GM23338 (cell line): ENCODE measurements around the gene AGAP3. TPM values are rescaled to one million over a fixed set of nuclear protein-coding genes. Genes with fewer than 3 reads are reported as not detected.

Source experiments
- ATAC-seq: fragments of 200-7000 bp; cut with Tn5 transposase; 3 replicates; pipeline ENCODE4 v1.9.1; 2020
- DNase-seq: peaks from one replicate; pipeline ENCODE4 v3.0.0-alpha.2; 2015; ENCODE audit warnings: low spot score
- H2AFZ ChIP-seq: fragments of 200-600 bp; sonication (generic); 2 replicates; pipeline ENCODE4 v1.8.0; 2016; ENCODE audit warnings: antibody characterized with exemption, mild to moderate bottlenecking, moderate library complexity
- H3F3A ChIP-seq: fragments of 200-600 bp; sonication (generic); replicated peaks from 2 replicates; pipeline ENCODE4 v1.8.0; 2017; ENCODE audit warnings: antibody characterized with exemption, mixed run types, low read depth
- H3K27ac ChIP-seq: fragments of 200-600 bp; sonication (generic); 2 replicates; pipeline ENCODE4 v1.6.1; 2016; ENCODE audit warnings: low read depth
- H3K27me3 ChIP-seq: fragments of 200-600 bp; sonication (generic); 2 replicates; pipeline ENCODE4 v1.8.0; 2016; ENCODE audit warnings: mild to moderate bottlenecking, mixed run types, moderate library complexity; ENCODE audit not compliant: insufficient read depth
- H3K36me3 ChIP-seq: fragments of 200-600 bp; sonication (generic); 2 replicates; pipeline ENCODE4 v1.8.0; 2016; ENCODE audit warnings: mild to moderate bottlenecking; ENCODE audit not compliant: insufficient read depth
- H3K4me1 ChIP-seq: fragments of 200-600 bp; sonication (generic); 2 replicates; pipeline ENCODE4 v1.8.0; 2016; ENCODE audit warnings: mild to moderate bottlenecking, moderate library complexity; ENCODE audit not compliant: insufficient read depth
- H3K4me2 ChIP-seq: fragments of 200-600 bp; sonication (generic); 2 replicates; pipeline ENCODE4 v1.7.1; 2017; ENCODE audit warnings: mixed run types
- H3K4me3 ChIP-seq: fragments of 200-600 bp; sonication (generic); 2 replicates; pipeline ENCODE4 v1.6.1; 2016; ENCODE audit warnings: mixed run types
- H3K79me2 ChIP-seq: fragments of 200-600 bp; sonication (generic); replicated peaks from 2 replicates; pipeline ENCODE4 v1.8.0; 2017; ENCODE audit warnings: mild to moderate bottlenecking; ENCODE audit not compliant: insufficient read depth
- H3K9me2 ChIP-seq: fragments of 200-600 bp; sonication (generic); 2 replicates; pipeline ENCODE4 v1.8.0; 2017; ENCODE audit not compliant: insufficient read depth
- H4K20me1 ChIP-seq: fragments of 200-600 bp; sonication (generic); replicated peaks from 2 replicates; pipeline ENCODE4 v1.8.0; 2017; ENCODE audit warnings: mild to moderate bottlenecking; ENCODE audit not compliant: insufficient read depth
- H3K27ac Mint-ChIP-seq: 2 replicates; pipeline ENCODE4 v1.8.0; 2020; ENCODE audit warnings: inconsistent platforms, mild to moderate bottlenecking, moderate library complexity, mixed read lengths
- H3K27me3 Mint-ChIP-seq: 3 replicates; pipeline ENCODE4 v1.8.0; 2022; ENCODE audit warnings: low read depth, mild to moderate bottlenecking, moderate library complexity, mixed read lengths, inconsistent platforms; ENCODE audit not compliant: insufficient read depth, poor library complexity
- H3K36me3 Mint-ChIP-seq: 3 replicates; pipeline ENCODE4 v1.8.0; 2021; ENCODE audit warnings: low read depth, mild to moderate bottlenecking, inconsistent platforms, moderate library complexity, mixed read lengths
- H3K4me1 Mint-ChIP-seq: 3 replicates; pipeline ENCODE4 v1.8.0; 2020; ENCODE audit warnings: mild to moderate bottlenecking, inconsistent platforms, mixed read lengths
- H3K4me3 Mint-ChIP-seq: 3 replicates; pipeline ENCODE4 v1.8.0; 2021; ENCODE audit warnings: moderate library complexity, mild to moderate bottlenecking, inconsistent platforms, mixed read lengths
- H3K9me3 Mint-ChIP-seq: 3 replicates; pipeline ENCODE4 v1.8.0; 2020; ENCODE audit warnings: moderate library complexity, mild to moderate bottlenecking, inconsistent platforms, mixed read lengths
- CREB1 ChIP-seq: fragments of 250-450 bp; sonication (Bioruptor Pico); IDR thresholded peaks from 2 replicates; pipeline ENCODE4 v1.5.0; 2020; ENCODE audit warnings: low read depth, mild to moderate bottlenecking, moderate library complexity
- EZH2 ChIP-seq: fragments of 200-600 bp; sonication (generic); IDR thresholded peaks from one replicate; pipeline ENCODE4 v1.8.0; 2017; ENCODE audit warnings: antibody characterized with exemption, mild to moderate bottlenecking, low read depth; ENCODE audit not compliant: unreplicated experiment
- JUNB ChIP-seq: IDR thresholded peaks from one replicate; pipeline ENCODE4 v1.6.1; 2016; ENCODE audit warnings: antibody characterized with exemption; ENCODE audit not compliant: unreplicated experiment
- NANOG ChIP-seq: IDR thresholded peaks from 2 replicates; pipeline ENCODE4 v1.6.1; 2016; ENCODE audit warnings: antibody characterized with exemption, borderline replicate concordance
- POLR2AphosphoS5 ChIP-seq: IDR thresholded peaks from 2 replicates; pipeline ENCODE4 v1.6.1; 2016; ENCODE audit warnings: antibody characterized with exemption, low read depth
- STAT1 ChIP-seq: IDR thresholded peaks from one replicate; pipeline ENCODE4 v1.6.1; 2016; ENCODE audit warnings: antibody characterized with exemption; ENCODE audit not compliant: unreplicated experiment
- ZNF331 ChIP-seq: fragments of 250-450 bp; sonication (Bioruptor Pico); IDR thresholded peaks from 2 replicates; pipeline ENCODE4 v1.5.0; 2020; ENCODE audit warnings: low read depth, mild to moderate bottlenecking, moderate library complexity
- polyA plus RNA-seq: library from polyadenylated mRNA; unstranded; fragments of >200 nt; fragmentation: Nextera tagmentation; extraction: Ambion mirVana; gene quantifications from 2 replicates; pipeline ENCODE4 v1.2.1, GENCODE V29; 2016
- total RNA-seq: library from RNA; depleted of rRNA; stranded (reverse); fragments of >200 nt; shearing (Covaris generic); gene quantifications from 2 replicates; pipeline ENCODE4 v1.2.3, GENCODE V29; 2014
- TF ChIP-seq, protein P1 (sequence below), 2 experiments: fragments of 200-600 bp in 1 of 2; sonication (generic) in 1 of 2; conservative IDR thresholded peaks; 2 replicates each; pipeline versions ENCODE4 v1.5.1 to v1.6.1; 2016 to 2017; ENCODE audit warnings: antibody characterized with exemption in 2 of 2, low read depth in 2 of 2, mild to moderate bottlenecking in 2 of 2, moderate library complexity in 1 of 2
- TF ChIP-seq, protein P2 (sequence below): IDR thresholded peaks from 2 replicates; pipeline ENCODE4 v1.6.1; 2016; ENCODE audit warnings: antibody characterized with exemption
- TF ChIP-seq, protein P3 (sequence below): IDR thresholded peaks from one replicate; pipeline ENCODE4 v1.6.1; 2018; ENCODE audit warnings: antibody characterized with exemption; ENCODE audit not compliant: unreplicated experiment

Gene AGAP3
- total and polyA plus RNA-seq, 2 experiments from 2014 or later: 24.0 to 39.2 TPM

DNA sequence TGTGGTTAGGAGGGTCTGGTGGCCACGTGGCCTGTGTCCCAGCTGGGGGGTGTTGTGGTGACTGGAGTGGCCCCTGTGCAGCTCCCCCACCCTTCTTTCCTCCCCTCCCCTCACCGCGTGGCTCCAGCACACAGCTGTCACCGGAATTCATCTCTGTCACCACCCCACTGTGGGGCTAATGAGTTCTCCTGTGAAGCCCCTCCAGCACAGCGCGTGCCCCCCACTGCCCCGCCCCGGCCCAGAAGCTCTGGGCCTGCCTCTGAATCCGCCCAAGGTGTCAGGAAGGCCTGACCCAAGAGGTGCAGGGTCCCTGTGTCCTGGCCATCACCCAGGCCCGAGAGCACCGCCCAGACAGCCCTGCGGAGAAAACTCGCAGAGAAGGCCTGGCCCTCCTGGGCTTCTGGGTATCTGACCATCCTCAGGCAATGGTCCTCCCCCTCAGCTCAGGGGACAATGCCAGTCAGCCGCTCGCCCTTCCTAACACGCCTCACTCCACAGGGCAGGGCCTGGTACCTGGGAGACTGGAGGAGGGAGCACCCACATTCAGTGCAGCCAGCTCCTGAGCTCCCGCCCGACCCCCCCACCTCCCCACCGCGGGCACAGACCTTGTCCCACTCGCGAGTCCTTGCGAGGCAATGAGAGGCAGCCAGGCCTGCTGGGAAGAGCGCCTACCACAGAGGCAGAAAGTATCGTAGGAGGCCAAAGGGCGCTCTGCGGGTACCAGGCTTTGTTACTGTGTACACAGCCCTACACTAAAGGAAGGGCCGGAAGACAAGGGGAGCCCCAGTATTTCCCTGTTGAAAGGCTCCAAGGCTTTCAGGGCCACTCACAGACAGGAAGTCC, 43.1 kb downstream of the AGAP3 start (continued):
- TF ChIP-seq, protein P1, sequence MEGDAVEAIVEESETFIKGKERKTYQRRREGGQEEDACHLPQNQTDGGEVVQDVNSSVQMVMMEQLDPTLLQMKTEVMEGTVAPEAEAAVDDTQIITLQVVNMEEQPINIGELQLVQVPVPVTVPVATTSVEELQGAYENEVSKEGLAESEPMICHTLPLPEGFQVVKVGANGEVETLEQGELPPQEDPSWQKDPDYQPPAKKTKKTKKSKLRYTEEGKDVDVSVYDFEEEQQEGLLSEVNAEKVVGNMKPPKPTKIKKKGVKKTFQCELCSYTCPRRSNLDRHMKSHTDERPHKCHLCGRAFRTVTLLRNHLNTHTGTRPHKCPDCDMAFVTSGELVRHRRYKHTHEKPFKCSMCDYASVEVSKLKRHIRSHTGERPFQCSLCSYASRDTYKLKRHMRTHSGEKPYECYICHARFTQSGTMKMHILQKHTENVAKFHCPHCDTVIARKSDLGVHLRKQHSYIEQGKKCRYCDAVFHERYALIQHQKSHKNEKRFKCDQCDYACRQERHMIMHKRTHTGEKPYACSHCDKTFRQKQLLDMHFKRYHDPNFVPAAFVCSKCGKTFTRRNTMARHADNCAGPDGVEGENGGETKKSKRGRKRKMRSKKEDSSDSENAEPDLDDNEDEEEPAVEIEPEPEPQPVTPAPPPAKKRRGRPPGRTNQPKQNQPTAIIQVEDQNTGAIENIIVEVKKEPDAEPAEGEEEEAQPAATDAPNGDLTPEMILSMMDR (conservative IDR thresholded peaks at IDR 0.05; ENCODE audit: low read depth in 2 of 2): no peak
- TF ChIP-seq, protein P2, sequence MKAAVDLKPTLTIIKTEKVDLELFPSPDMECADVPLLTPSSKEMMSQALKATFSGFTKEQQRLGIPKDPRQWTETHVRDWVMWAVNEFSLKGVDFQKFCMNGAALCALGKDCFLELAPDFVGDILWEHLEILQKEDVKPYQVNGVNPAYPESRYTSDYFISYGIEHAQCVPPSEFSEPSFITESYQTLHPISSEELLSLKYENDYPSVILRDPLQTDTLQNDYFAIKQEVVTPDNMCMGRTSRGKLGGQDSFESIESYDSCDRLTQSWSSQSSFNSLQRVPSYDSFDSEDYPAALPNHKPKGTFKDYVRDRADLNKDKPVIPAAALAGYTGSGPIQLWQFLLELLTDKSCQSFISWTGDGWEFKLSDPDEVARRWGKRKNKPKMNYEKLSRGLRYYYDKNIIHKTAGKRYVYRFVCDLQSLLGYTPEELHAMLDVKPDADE: no peak
- no peak for TF ChIP-seq POLR2AphosphoS5

DNA sequence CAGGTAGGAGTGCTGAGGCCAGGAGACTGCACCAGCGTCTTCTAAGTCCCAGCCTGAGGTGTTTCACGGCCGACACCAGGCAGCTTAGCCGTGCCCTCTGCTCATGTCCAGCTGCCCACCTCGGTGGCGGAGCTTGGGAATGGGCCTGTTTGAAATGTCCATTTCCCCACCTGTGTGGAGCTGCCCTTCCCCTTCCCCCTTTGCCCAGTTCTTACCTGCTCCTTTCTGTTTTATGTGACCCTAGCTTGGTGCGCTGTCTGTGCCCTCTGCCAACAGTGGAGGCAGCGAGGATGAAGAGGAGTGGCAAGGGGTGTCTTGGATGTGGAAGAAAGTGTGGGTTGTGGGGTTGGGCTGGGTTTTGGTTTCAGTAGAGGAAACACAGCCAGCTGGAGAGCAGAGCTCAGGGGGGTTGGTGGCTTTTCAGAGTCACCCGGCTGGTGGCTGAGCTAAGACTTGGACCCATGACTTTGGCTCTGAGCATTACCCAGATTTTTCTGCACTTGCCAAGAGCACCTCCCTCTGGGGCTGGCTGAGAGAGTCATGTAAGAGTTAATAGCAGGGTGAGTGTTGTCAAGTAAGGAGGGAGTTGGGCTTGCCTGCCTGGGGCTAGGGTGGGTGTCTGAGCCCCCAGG, 43.8 kb downstream of the AGAP3 start:
- no peak for ATAC-seq
- H3K4me1 Mint-ChIP-seq: peaks cover 14% of the 10 kb centered on the region
- H3K27ac Mint-ChIP-seq: no peak overlapping the region

More for the DNA sequence above, 43.8 kb downstream of the AGAP3 start:
- TF ChIP-seq CREB1 (CRISPR knock-in tag) (no peak), POLR2AphosphoS5 (no peak), STAT1 (no peak), EZH2 (no peak), JUNB (no peak), NANOG (no peak), ZNF331 (CRISPR knock-in tag) (no peak)
- TF ChIP-seq, protein P2: no peak
- TF ChIP-seq, protein P1 (conservative IDR thresholded peaks at IDR 0.05; ENCODE audit: low read depth in 2 of 2): no peak
- TF ChIP-seq, protein P3, sequence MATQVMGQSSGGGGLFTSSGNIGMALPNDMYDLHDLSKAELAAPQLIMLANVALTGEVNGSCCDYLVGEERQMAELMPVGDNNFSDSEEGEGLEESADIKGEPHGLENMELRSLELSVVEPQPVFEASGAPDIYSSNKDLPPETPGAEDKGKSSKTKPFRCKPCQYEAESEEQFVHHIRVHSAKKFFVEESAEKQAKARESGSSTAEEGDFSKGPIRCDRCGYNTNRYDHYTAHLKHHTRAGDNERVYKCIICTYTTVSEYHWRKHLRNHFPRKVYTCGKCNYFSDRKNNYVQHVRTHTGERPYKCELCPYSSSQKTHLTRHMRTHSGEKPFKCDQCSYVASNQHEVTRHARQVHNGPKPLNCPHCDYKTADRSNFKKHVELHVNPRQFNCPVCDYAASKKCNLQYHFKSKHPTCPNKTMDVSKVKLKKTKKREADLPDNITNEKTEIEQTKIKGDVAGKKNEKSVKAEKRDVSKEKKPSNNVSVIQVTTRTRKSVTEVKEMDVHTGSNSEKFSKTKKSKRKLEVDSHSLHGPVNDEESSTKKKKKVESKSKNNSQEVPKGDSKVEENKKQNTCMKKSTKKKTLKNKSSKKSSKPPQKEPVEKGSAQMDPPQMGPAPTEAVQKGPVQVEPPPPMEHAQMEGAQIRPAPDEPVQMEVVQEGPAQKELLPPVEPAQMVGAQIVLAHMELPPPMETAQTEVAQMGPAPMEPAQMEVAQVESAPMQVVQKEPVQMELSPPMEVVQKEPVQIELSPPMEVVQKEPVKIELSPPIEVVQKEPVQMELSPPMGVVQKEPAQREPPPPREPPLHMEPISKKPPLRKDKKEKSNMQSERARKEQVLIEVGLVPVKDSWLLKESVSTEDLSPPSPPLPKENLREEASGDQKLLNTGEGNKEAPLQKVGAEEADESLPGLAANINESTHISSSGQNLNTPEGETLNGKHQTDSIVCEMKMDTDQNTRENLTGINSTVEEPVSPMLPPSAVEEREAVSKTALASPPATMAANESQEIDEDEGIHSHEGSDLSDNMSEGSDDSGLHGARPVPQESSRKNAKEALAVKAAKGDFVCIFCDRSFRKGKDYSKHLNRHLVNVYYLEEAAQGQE: no peak
- no peak overlapping the region for H3K4me2 ChIP-seq
- H3K36me3 Mint-ChIP-seq: peaks cover 24% of the 10 kb centered on the region
- H2AFZ ChIP-seq: no peak overlapping the region
- peaks cover 8% of the 10 kb centered on the region for H3F3A ChIP-seq
- H3K79me2 ChIP-seq: no peaks in the 10 kb centered on the region
- no peak for DNase-seq
- H3K27ac ChIP-seq: no peak overlapping the region
- H3K4me3 Mint-ChIP-seq: no peak overlapping the region
- H3K4me3 ChIP-seq: no peak overlapping the region
- H3K4me1 ChIP-seq: peaks cover 8% of the 10 kb centered on the region
- peaks cover 11% of the 10 kb centered on the region for H3K27me3 ChIP-seq
- H4K20me1 ChIP-seq: peaks cover 12% of the 10 kb centered on the region
- H3K27me3 Mint-ChIP-seq: peaks cover 31% of the 10 kb centered on the region
- H3K9me2 ChIP-seq: no peaks in the 10 kb centered on the region
- no peaks in the 10 kb centered on the region for H3K9me3 Mint-ChIP-seq
- no peaks in the 10 kb centered on the region for H3K36me3 ChIP-seq
